ENCODE data around the gene C2orf92.
A peak's percentile ranks its signal among the peaks of the same experiment; 100 is the strongest.
"Not testable (repeated sequence)": the region's sequence is repeated elsewhere in the genome, so short reads cannot be mapped to it uniquely, and the experiment has no call there.

Gene C2orf92

GRCh38 chr2:97660044-97660774, 9.3 kb upstream of the C2orf92 start:
- no peak for DNase-seq

GRCh38 chr2:97660775-97661389, 8.6 kb upstream of the C2orf92 start:
- no peak for DNase-seq

GRCh38 chr2:97661927-97662326, 7.6 kb upstream of the C2orf92 start:
- DNase-seq = no peak

- DNase-seq = no peak
Observed at GRCh38 chr2:97662386-97662894, 7.1 kb upstream of the C2orf92 start.

GRCh38 chr2:97662895-97663625, 6.5 kb upstream of the C2orf92 start:
- DNase-seq = peak; percentile 55 to 88

GRCh38 chr2:97663626-97663961, 5.9 kb upstream of the C2orf92 start:
- no peak for DNase-seq

GRCh38 chr2:97663962-97664635, 5.4 kb upstream of the C2orf92 start, which contains the start of gene ACTR1B:
ACTR1B (minus strand) TSS chr2:97664044; CDS start chr2:97663890, 154 bp downstream.
- DNase-seq = peak; percentile 69 to 98

- no peak for DNase-seq
Observed at GRCh38 chr2:97664636-97664970, 4.9 kb upstream of the C2orf92 start.

- DNase-seq = no peak
Observed at GRCh38 chr2:97670471-97670870, 958 bp downstream of the C2orf92 start.

- DNase-seq = no peak
Observed at GRCh38 chr2:97671526-97671925, 2.0 kb downstream of the C2orf92 start.

GRCh38 chr2:97672606-97673140, 3.2 kb downstream of the C2orf92 start:
- DNase-seq = not testable (repeated sequence)

GRCh38 chr2:97673182-97673914, 3.8 kb downstream of the C2orf92 start:
- peak in 1 of 2 donors; percentile 52 for DNase-seq

- peak in 1 of 2 donors; percentile 56 for DNase-seq
Observed at GRCh38 chr2:97673915-97674283, 4.4 kb downstream of the C2orf92 start.

- no peak for DNase-seq
Observed at GRCh38 chr2:97675430-97676113, 6.1 kb downstream of the C2orf92 start.

- no peak for DNase-seq
Observed at GRCh38 chr2:97676620-97677019, 7.1 kb downstream of the C2orf92 start.

GRCh38 chr2:97677480-97677879, 8.0 kb downstream of the C2orf92 start:
- no peak for DNase-seq

- no peak for DNase-seq
Observed at GRCh38 chr2:97678298-97678697, 8.8 kb downstream of the C2orf92 start.

GRCh38 chr2:97687235-97687634, 17.7 kb downstream of the C2orf92 start:
- DNase-seq = not testable (repeated sequence)

GRCh38 chr2:97688062-97688827, 18.7 kb downstream of the C2orf92 start:
- DNase-seq = no peak

- DNase-seq = no peak
Observed at GRCh38 chr2:97691166-97691565, 21.7 kb downstream of the C2orf92 start.

- no peak for DNase-seq
Observed at GRCh38 chr2:97693476-97693875, 24.0 kb downstream of the C2orf92 start.
